Endothelial cell of umbilical vein (primary cell): ENCODE data around the gene ERLIN1. TPM values are rescaled to one million over a fixed set of nuclear protein-coding genes. Genes with fewer than 3 reads are reported as not detected.

Source experiments
- BruUV-seq: library from RNA; stranded (reverse); fragments of 400-500 nt; replicated peaks from 2 replicates; lab custom pipeline; 2021; lab: Mats Ljungman, UMichigan
- CTCF ChIA-PET: fragments of 300-600, 350-600 bp; sonication (Branson Sonifier 250); formaldehyde crosslinking; loops from one replicate; lab custom pipeline; 2021; ENCODE audit warnings: antibody characterized with exemption, inconsistent platforms; lab: Charles Lee
- POLR2A ChIA-PET: fragments of 300-600, 350-600 bp; sonication (Branson Sonifier 250); formaldehyde crosslinking; loops from one replicate; lab custom pipeline; 2021; ENCODE audit warnings: antibody characterized with exemption, inconsistent platforms; lab: Charles Lee
- DNase-seq: peaks from one replicate; pipeline ENCODE4 v3.0.0-alpha.2; 2011; ENCODE audit warnings: low read depth, low spot score
- FAIRE-seq: peaks from 2 replicates; lab custom pipeline; 2011; peaks lifted over from hg19 to GRCh38; lab: Jason Lieb, UNC
- H2AFZ ChIP-seq: 2 replicates; pipeline ENCODE4 v1.6.0; 2012; ENCODE audit warnings: low read depth, low read length, control low read depth, inconsistent platforms
- H3K27ac ChIP-seq: 2 replicates; pipeline ENCODE4 v1.5.1; 2011; ENCODE audit warnings: low read depth, mild to moderate bottlenecking, control low read depth, low read length, moderate library complexity; ENCODE audit not compliant: insufficient read depth
- H3K27me3 ChIP-seq, 2 experiments: 2 replicates each; pipeline versions ENCODE4 v1.6.0 to v1.6.1; 2011; ENCODE audit warnings: low read length in 2 of 2, mixed read lengths in 1 of 2; ENCODE audit not compliant: control insufficient read depth in 2 of 2, insufficient read depth in 2 of 2
- H3K36me3 ChIP-seq, 2 experiments: 2 replicates in 1 of 2; 3 replicates in 1 of 2; pipeline ENCODE4 v1.5.1; 2011; ENCODE audit warnings: low read length in 2 of 2, mild to moderate bottlenecking in 1 of 2, moderate library complexity in 1 of 2; ENCODE audit not compliant: control insufficient read depth in 2 of 2, insufficient read depth in 2 of 2; ENCODE audit errors: extremely low read depth in 1 of 2
- H3K4me1 ChIP-seq: 3 replicates; pipeline ENCODE4 v1.5.1; 2011; ENCODE audit warnings: mild to moderate bottlenecking, low read length; ENCODE audit not compliant: control insufficient read depth, insufficient read depth; ENCODE audit errors: extremely low read depth
- H3K4me2 ChIP-seq: 2 replicates; pipeline ENCODE4 v1.6.1; 2011; ENCODE audit warnings: low read length, control low read depth, mixed read lengths; ENCODE audit not compliant: insufficient read depth
- H3K4me3 ChIP-seq, 3 experiments: fragments of 200-600 bp in 1 of 3; sonication (generic), shearing (Covaris generic) in 1 of 3; replicated peaks in 1 of 3; 2 replicates each; pipeline ENCODE4 v1.5.1; 2011 to 2016; ENCODE audit warnings: control low read depth in 3 of 3, low read length in 3 of 3, mild to moderate bottlenecking in 2 of 3, inconsistent platforms in 1 of 3, low read depth in 1 of 3, moderate library complexity in 1 of 3; ENCODE audit not compliant: insufficient read depth in 1 of 3
- H3K79me2 ChIP-seq: 2 replicates; pipeline ENCODE4 v1.6.0; 2012; ENCODE audit warnings: low read length, inconsistent platforms; ENCODE audit not compliant: control insufficient read depth, insufficient read depth
- H3K9ac ChIP-seq: replicated peaks from 2 replicates; pipeline ENCODE3; 2011; ENCODE audit warnings: low read length, control low read depth; ENCODE audit not compliant: insufficient read depth; ENCODE audit errors: extremely low read depth
- H3K9me1 ChIP-seq: replicated peaks from 3 replicates; pipeline ENCODE4 v1.6.0; 2011; ENCODE audit warnings: mild to moderate bottlenecking, low read length; ENCODE audit not compliant: control insufficient read depth, insufficient read depth; ENCODE audit errors: extremely low read depth
- H3K9me3 ChIP-seq: replicated peaks from 2 replicates; pipeline ENCODE4 v1.5.1; 2012; ENCODE audit warnings: low read length, inconsistent platforms; ENCODE audit not compliant: control insufficient read depth, insufficient read depth
- H4K20me1 ChIP-seq: replicated peaks from 2 replicates; pipeline ENCODE3; 2011; ENCODE audit warnings: mild to moderate bottlenecking, low read length; ENCODE audit not compliant: control insufficient read depth, insufficient read depth; ENCODE audit errors: extremely low read depth
- CTCF ChIP-seq, 2 donors: IDR thresholded peaks; 1 replicate in 1 of 2; 2 replicates in 1 of 2; pipeline ENCODE4 v1.5.1; 2011; ENCODE audit warnings: low read length in 2 of 2, mild to moderate bottlenecking in 2 of 2, moderate library complexity in 2 of 2, control low read depth in 1 of 2, inconsistent platforms in 1 of 2, low read depth in 1 of 2; ENCODE audit not compliant: insufficient read depth in 1 of 2; ENCODE audit errors: extremely low read depth in 1 of 2
- EZH2 ChIP-seq: IDR thresholded peaks from 2 replicates; pipeline ENCODE4 v1.6.1; 2012; ENCODE audit warnings: borderline replicate concordance, low read depth, mild to moderate bottlenecking, moderate library complexity, low read length, inconsistent platforms; ENCODE audit not compliant: severe bottlenecking
- FOS ChIP-seq: IDR thresholded peaks from 2 replicates; pipeline ENCODE4 v1.6.1; 2011; ENCODE audit warnings: mild to moderate bottlenecking, low read length, moderate library complexity, borderline replicate concordance; ENCODE audit not compliant: insufficient read depth
- GATA2 ChIP-seq: IDR thresholded peaks from 2 replicates; pipeline ENCODE4 v1.7.0; 2011; ENCODE audit warnings: low read depth, mild to moderate bottlenecking, moderate library complexity, mixed read lengths, low read length; ENCODE audit not compliant: insufficient read length, insufficient read depth
- JUN ChIP-seq: IDR thresholded peaks from 2 replicates; pipeline ENCODE4 v1.6.1; 2011; ENCODE audit warnings: borderline replicate concordance, low read depth; ENCODE audit not compliant: insufficient read length, insufficient read depth
- MAX ChIP-seq: IDR thresholded peaks from 2 replicates; pipeline ENCODE4 v1.6.1; 2011; ENCODE audit not compliant: insufficient read depth, insufficient read length
- MYC ChIP-seq: IDR thresholded peaks from one replicate; pipeline ENCODE4 v1.6.1; 2011; ENCODE audit warnings: mild to moderate bottlenecking, low read depth, low read length
- POLR2A ChIP-seq: IDR thresholded peaks from 2 replicates; pipeline ENCODE4 v1.6.1; 2012; ENCODE audit warnings: low read depth, mild to moderate bottlenecking, control low read depth, low read length
- POLR2AphosphoS5 ChIP-seq: IDR thresholded peaks from 2 replicates; pipeline ENCODE4 v1.6.1; 2012; ENCODE audit warnings: low read depth, mild to moderate bottlenecking, control low read depth, low read length, moderate library complexity; ENCODE audit not compliant: insufficient read depth
- dilution Hi-C: fragments of 300-500 bp; cut with MboI; formaldehyde crosslinking; loops from one replicate; pipeline ENCODE4 v1.15.0; 2019; ENCODE audit warnings: low sequenced_read_pairs; ENCODE audit not compliant: extremely low pct_ligation_motif_present
- intact Hi-C: fragments of 100-400 bp; cut with micrococcal nuclease; formaldehyde crosslinking; loops from one replicate; pipeline ENCODE4 v1.10.0; 2022
- polyA plus RNA-seq, 4 experiments: library from polyadenylated mRNA; depleted of rRNA in 3 of 4; stranded (reverse) in 3 of 4; unstranded in 1 of 4; fragments of >200 nt; gene quantifications; 2 replicates each; pipeline versions ENCODE4 v1.2.1 to v1.2.3, GENCODE V29; 2011 to 2012; ENCODE audit warnings: missing spikeins in 1 of 4
- total RNA-seq: library from RNA; stranded (reverse); gene quantifications from 2 replicates; pipeline ENCODE4 v1.2.3, GENCODE V29; 2021

ERLIN1 gene
- total and polyA plus RNA-seq, 2 donors (not counting 3 experiments of a cell fraction or from before 2014, with no cell fraction given): 30.7 to 51.0 TPM

DNA sequence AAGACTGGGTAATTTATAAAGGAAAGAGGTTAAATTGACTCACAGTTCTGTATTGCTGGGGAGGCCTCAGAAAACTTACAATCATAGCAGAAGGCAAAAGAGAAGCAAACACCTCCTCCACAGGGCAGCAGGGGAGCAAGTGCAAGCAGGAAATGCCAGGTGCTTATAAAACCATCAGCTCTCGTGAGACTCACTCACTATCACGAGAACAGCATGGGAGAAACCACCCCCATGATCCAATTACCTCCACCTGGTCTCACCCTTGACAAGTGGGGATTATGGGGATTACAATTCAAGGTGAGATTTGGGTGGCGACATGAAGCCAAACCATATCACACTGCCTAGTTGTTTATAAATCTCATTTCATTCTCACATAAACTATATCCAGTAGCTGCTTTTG lies 76.2 kb downstream of the ERLIN1 start:
- H3K4me2 ChIP-seq: no peak overlapping the region
- CTCF ChIA-PET: no interaction called here
- POLR2A ChIA-PET: no interaction called here
- H3K9me3 ChIP-seq: no peaks in the 10 kb centered on the region
- no peak overlapping the region for H3K4me3 ChIP-seq
- intact Hi-C loops (no loop called here), dilution Hi-C loops (no loop called here)
- no peaks in the 10 kb centered on the region for H3K36me3 ChIP-seq
- H3K9me1 ChIP-seq: no peaks in the 10 kb centered on the region
- no peaks in the 10 kb centered on the region for H3K4me1 ChIP-seq
- H3K9ac ChIP-seq: no peak overlapping the region
- H2AFZ ChIP-seq: no peak overlapping the region
- DNase-seq: no peak
- H4K20me1 ChIP-seq: no peaks in the 10 kb centered on the region
- BruUV-seq: no TSS peak
- FAIRE-seq: no peak
- no peak overlapping the region for H3K27ac ChIP-seq
- TF ChIP-seq JUN: no peak
- no peak for TF ChIP-seq GATA2
- TF ChIP-seq MYC: no peak
- no peak for TF ChIP-seq EZH2
- TF ChIP-seq POLR2AphosphoS5: no peak
- H3K79me2 ChIP-seq: no peaks in the 10 kb centered on the region
- peaks cover 4 to 5% of the 10 kb centered on the region in 2 experiments for H3K27me3 ChIP-seq

DNA sequence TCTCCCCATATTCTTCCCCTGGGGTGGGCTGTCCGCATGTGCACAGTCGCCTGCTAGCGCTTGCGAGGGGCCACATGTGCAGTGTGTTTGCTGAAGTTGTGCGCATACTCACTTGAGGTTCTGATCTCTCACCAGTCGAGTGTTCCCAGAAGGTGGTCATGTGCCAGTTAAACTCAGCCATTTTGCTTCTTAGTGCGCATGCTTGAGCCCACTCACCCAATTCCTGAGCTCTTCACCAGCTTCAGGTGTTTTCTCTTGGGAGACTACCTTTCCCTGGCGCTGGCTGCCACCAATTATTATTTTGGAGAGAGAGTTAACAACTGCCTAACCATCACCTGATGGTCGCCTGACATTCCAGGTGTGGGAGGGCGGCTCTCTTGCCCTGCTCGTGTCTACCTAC lies 79.0 kb downstream of the ERLIN1 start:
- TF ChIP-seq CTCF (IDR thresholded peaks at IDR 0.05; ENCODE audit: extremely low read depth in 1 of 2, insufficient read depth in 1 of 2, low read depth in 1 of 2, low read length in 2 of 2) (no peak), MAX (no peak), JUN (no peak), FOS (no peak), EZH2 (no peak), POLR2AphosphoS5 (no peak), MYC (no peak), POLR2A (no peak), GATA2 (no peak)
- no peaks in the 10 kb centered on the region for H3K9me1 ChIP-seq
- H3K36me3 ChIP-seq: no peaks in the 10 kb centered on the region
- no peak overlapping the region for H3K4me2 ChIP-seq
- no peak for FAIRE-seq
- no peaks in the 10 kb centered on the region for H4K20me1 ChIP-seq
- ChIA-PET CTCF (no interaction called here), POLR2A (interaction anchor here (0.6 kb wide), 1 partner anchor 25 kb away, joined by 3 read pairs; no protein-coding TSS in a partner anchor)
- no peak overlapping the region for H3K27ac ChIP-seq
- no peaks in the 10 kb centered on the region for H3K9me3 ChIP-seq
- intact Hi-C loops (no loop called here), dilution Hi-C loops (no loop called here)
- H3K79me2 ChIP-seq: no peaks in the 10 kb centered on the region
- H2AFZ ChIP-seq: no peak overlapping the region
- no peak overlapping the region for H3K9ac ChIP-seq
- peaks cover 2 to 4% of the 10 kb centered on the region in 2 experiments for H3K27me3 ChIP-seq
- no peak for DNase-seq
- no TSS peak for BruUV-seq
- no peak overlapping the region for H3K4me3 ChIP-seq
- no peaks in the 10 kb centered on the region for H3K4me1 ChIP-seq
